Caco-2 (cell line): ENCODE measurements around the gene ADAMTS3. TPM values are rescaled to one million over a fixed set of nuclear protein-coding genes. Genes with fewer than 3 reads are reported as not detected.

Experiments used
- BruUV-seq: library from RNA; stranded (reverse); fragments of 400-500 nt; replicated peaks from 2 replicates; lab custom pipeline; 2021; lab: Mats Ljungman, UMichigan
- CTCF ChIA-PET: fragments of 300-600 bp; sonication (Branson Sonifier 250); formaldehyde crosslinking; loops from one replicate; lab custom pipeline; 2022; ENCODE audit warnings: antibody characterized with exemption; lab: Charles Lee
- POLR2A ChIA-PET: fragments of 300-600 bp; sonication (Branson Sonifier 250); formaldehyde crosslinking; loops from one replicate; lab custom pipeline; 2022; ENCODE audit warnings: antibody characterized with exemption; lab: Charles Lee
- DNase-seq, 2 experiments: peaks; one replicate each; pipeline versions ENCODE4 v3.0.0 to v3.0.0-alpha.2; 2020 to 2022
- H3K27me3 ChIP-seq: replicated peaks from 2 replicates; pipeline ENCODE4 v1.6.0; 2011; ENCODE audit warnings: low read length; ENCODE audit not compliant: control insufficient read depth, insufficient read depth
- H3K36me3 ChIP-seq: 2 replicates; pipeline ENCODE4 v1.5.1; 2011; ENCODE audit warnings: low read length; ENCODE audit not compliant: control insufficient read depth, insufficient read depth
- H3K4me1 ChIP-seq: fragments of 250-450 bp; sonication (Bioruptor Pico); 2 replicates; pipeline ENCODE4 v1.5.1; 2020; ENCODE audit warnings: mild to moderate bottlenecking
- H3K4me3 ChIP-seq: 2 replicates; pipeline ENCODE4 v1.5.1; 2011; ENCODE audit warnings: low read depth, mild to moderate bottlenecking, control low read depth, low read length
- H3K9me3 ChIP-seq: fragments of 250-450 bp; sonication (Bioruptor Pico); 2 replicates; pipeline ENCODE4 v1.5.1; 2020; ENCODE audit warnings: mild to moderate bottlenecking, moderate library complexity
- H3K27ac Mint-ChIP-seq: one replicate; pipeline ENCODE4 v1.8.0; 2022; ENCODE audit warnings: mixed read lengths; ENCODE audit not compliant: unreplicated experiment
- H3K27me3 Mint-ChIP-seq: one replicate; pipeline ENCODE4 v1.8.0; 2022; ENCODE audit warnings: mixed read lengths; ENCODE audit not compliant: insufficient read depth, unreplicated experiment
- H3K36me3 Mint-ChIP-seq: one replicate; pipeline ENCODE4 v1.8.0; 2022; ENCODE audit warnings: mild to moderate bottlenecking, mixed read lengths; ENCODE audit not compliant: insufficient read depth, unreplicated experiment
- H3K4me1 Mint-ChIP-seq: one replicate; pipeline ENCODE4 v1.8.0; 2022; ENCODE audit warnings: low read depth, mixed read lengths; ENCODE audit not compliant: unreplicated experiment
- H3K4me3 Mint-ChIP-seq: one replicate; pipeline ENCODE4 v1.8.0; 2022; ENCODE audit warnings: mild to moderate bottlenecking, moderate library complexity, mixed read lengths; ENCODE audit not compliant: unreplicated experiment
- H3K9me3 Mint-ChIP-seq: one replicate; pipeline ENCODE4 v1.8.0; 2022; ENCODE audit warnings: mixed read lengths; ENCODE audit not compliant: unreplicated experiment
- CTCF ChIP-seq, 2 experiments: fragments of 200-600 bp in 1 of 2; IDR thresholded peaks; 1 replicate in 1 of 2; 2 replicates in 1 of 2; pipeline versions ENCODE4 v1.5.1 to v1.8.0; 2011 to 2022; ENCODE audit warnings: antibody characterized with exemption in 1 of 2, control low read depth in 1 of 2, inconsistent platforms in 1 of 2, low read depth in 1 of 2, low read length in 1 of 2, mild to moderate bottlenecking in 1 of 2, moderate library complexity in 1 of 2; ENCODE audit not compliant: insufficient read depth in 1 of 2, severe bottlenecking in 1 of 2, unreplicated experiment in 1 of 2
- intact Hi-C: fragments of 100-400 bp; cut with micrococcal nuclease; formaldehyde crosslinking; loops from one replicate; pipeline ENCODE4 v1.10.0; 2022; ENCODE audit not compliant: unreplicated experiment
- total RNA-seq: library from RNA; stranded (reverse); gene quantifications from 2 replicates; pipeline ENCODE4 v1.2.3, GENCODE V29; 2022

ADAMTS3 gene
- total RNA-seq, 1 experiment from 2014 or later: not detected

GRCh38 chr4:72311291-72311690 lies 257.7 kb downstream of the ADAMTS3 start:
- H3K4me3 Mint-ChIP-seq: no peak overlapping the region
- no peak for DNase-seq
- ChIA-PET POLR2A (no interaction called here), CTCF (no interaction called here)
- intact Hi-C loops: no loop called here
- H3K27me3 ChIP-seq: no peaks in the 10 kb centered on the region
- TF ChIP-seq CTCF (IDR thresholded peaks at IDR 0.05; ENCODE audit: insufficient read depth in 1 of 2, low read depth in 1 of 2, low read length in 1 of 2, severe bottlenecking in 1 of 2, unreplicated experiment in 1 of 2): no peak
- H3K27me3 Mint-ChIP-seq: no peaks in the 10 kb centered on the region
- no peaks in the 10 kb centered on the region for H3K4me1 ChIP-seq
- no peaks in the 10 kb centered on the region for H3K36me3 Mint-ChIP-seq
- no peaks in the 10 kb centered on the region for H3K9me3 ChIP-seq
- no peaks in the 10 kb centered on the region for H3K36me3 ChIP-seq
- H3K27ac Mint-ChIP-seq: no peak overlapping the region
- H3K4me3 ChIP-seq: no peak overlapping the region
- BruUV-seq: no TSS peak
- H3K9me3 Mint-ChIP-seq: no peaks in the 10 kb centered on the region
- H3K4me1 Mint-ChIP-seq: no peaks in the 10 kb centered on the region

GRCh38 chr4:72305620-72306019 lies 263.4 kb downstream of the ADAMTS3 start:
- Histone ChIP-seq H3K27me3 (no peaks in the 10 kb centered on the region), H3K9me3 (no peaks in the 10 kb centered on the region), H3K4me1 (no peaks in the 10 kb centered on the region), H3K4me3 (no peak overlapping the region), H3K36me3 (no peaks in the 10 kb centered on the region)
- H3K9me3 Mint-ChIP-seq: no peaks in the 10 kb centered on the region
- no peaks in the 10 kb centered on the region for H3K27me3 Mint-ChIP-seq
- DNase-seq: no peak
- TF ChIP-seq CTCF (IDR thresholded peaks at IDR 0.05; ENCODE audit: insufficient read depth in 1 of 2, low read depth in 1 of 2, low read length in 1 of 2, severe bottlenecking in 1 of 2, unreplicated experiment in 1 of 2): no peak
- POLR2A ChIA-PET: no interaction called here
- H3K4me1 Mint-ChIP-seq: no peaks in the 10 kb centered on the region
- intact Hi-C loops: no loop called here
- no peak overlapping the region for H3K4me3 Mint-ChIP-seq
- BruUV-seq: no TSS peak
- H3K36me3 Mint-ChIP-seq: no peaks in the 10 kb centered on the region
- no peak overlapping the region for H3K27ac Mint-ChIP-seq
- CTCF ChIA-PET: no interaction called here

GRCh38 chr4:72305080-72305479 lies 263.9 kb downstream of the ADAMTS3 start:
- Mint-ChIP-seq H3K27ac (no peak overlapping the region), H3K27me3 (no peaks in the 10 kb centered on the region), H3K36me3 (no peaks in the 10 kb centered on the region), H3K9me3 (no peaks in the 10 kb centered on the region), H3K4me1 (no peaks in the 10 kb centered on the region), H3K4me3 (no peak overlapping the region)
- Histone ChIP-seq H3K36me3 (no peaks in the 10 kb centered on the region), H3K9me3 (no peaks in the 10 kb centered on the region), H3K4me3 (no peak overlapping the region), H3K27me3 (no peaks in the 10 kb centered on the region), H3K4me1 (no peaks in the 10 kb centered on the region)
- no TSS peak for BruUV-seq
- intact Hi-C loops: no loop called here
- ChIA-PET CTCF (no interaction called here), POLR2A (no interaction called here)
- no peak for TF ChIP-seq CTCF (IDR thresholded peaks at IDR 0.05; ENCODE audit: insufficient read depth in 1 of 2, low read depth in 1 of 2, low read length in 1 of 2, severe bottlenecking in 1 of 2, unreplicated experiment in 1 of 2)
- DNase-seq: no peak
